Activated naive CD4-positive, alpha-beta T cell treated with anti-CD3 and anti-CD28 coated beads, Interleukin-2, amount 50 U/mL, for 72 hours (primary cell): ENCODE results near the gene JAKMIP2. TPM values are rescaled to one million over a fixed set of nuclear protein-coding genes. Genes with fewer than 3 reads are reported as not detected.
A peak's percentile ranks its signal among the peaks of the same experiment; 100 is the strongest.

Experiments
- ATAC-seq, 2 donors: fragments of 150-1000 bp; cut with Tn5 transposase; 2 replicates each; pipeline ENCODE4 v1.10.0; 2021; ENCODE audit warnings: mild to moderate bottlenecking in 2 of 2, moderate library complexity in 2 of 2
- DNase-seq, 2 donors: peaks; one replicate each; pipeline ENCODE4 v3.0.0; 2021 to 2022; ENCODE audit warnings: low spot score in 2 of 2
- H3K27ac Mint-ChIP-seq, 2 donors: one replicate each; pipeline ENCODE4 v1.8.0; 2022; ENCODE audit warnings: mild to moderate bottlenecking in 2 of 2, mixed read lengths in 2 of 2
- H3K36me3 Mint-ChIP-seq, 2 donors: one replicate each; pipeline ENCODE4 v1.8.0; 2022; ENCODE audit warnings: mixed read lengths in 2 of 2
- H3K9me3 Mint-ChIP-seq, 2 donors: one replicate each; pipeline ENCODE4 v1.8.0; 2022; ENCODE audit warnings: mixed read lengths in 2 of 2
- total RNA-seq, 2 donors: library from RNA; stranded (reverse); gene quantifications; one replicate each; pipeline ENCODE4 v1.2.3, GENCODE V29; 2022

Gene JAKMIP2
- total RNA-seq, 2 donors from 2014 or later = 0.30 to 0.60 TPM

DNA sequence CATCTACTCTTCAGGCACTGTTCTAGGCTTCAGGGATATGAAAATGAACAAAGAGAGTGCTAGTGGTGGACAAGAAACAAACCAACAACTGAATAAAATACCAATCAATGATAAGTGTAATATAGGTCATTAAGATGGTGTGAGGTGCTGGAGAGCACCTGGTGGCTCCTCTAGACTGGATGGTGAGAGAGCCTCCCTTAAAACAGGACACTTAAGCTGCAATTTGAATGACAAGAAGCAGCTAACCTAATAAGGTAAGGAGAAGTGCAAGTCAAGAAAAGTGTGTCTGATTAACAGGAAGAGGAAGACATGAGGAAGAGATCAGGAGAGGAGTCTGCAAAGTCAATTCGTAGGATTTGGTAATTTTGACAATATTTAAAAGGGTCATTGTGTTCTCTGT is 23.1 kb downstream of the JAKMIP2 start:
- DNase-seq (no peak), ATAC-seq (no peak)
- peaks cover 0 to 4% of the 10 kb centered on the region in 2 donors for H3K9me3 Mint-ChIP-seq
- no peaks in the 10 kb centered on the region for H3K36me3 Mint-ChIP-seq
- no peak overlapping the region for H3K27ac Mint-ChIP-seq

DNA sequence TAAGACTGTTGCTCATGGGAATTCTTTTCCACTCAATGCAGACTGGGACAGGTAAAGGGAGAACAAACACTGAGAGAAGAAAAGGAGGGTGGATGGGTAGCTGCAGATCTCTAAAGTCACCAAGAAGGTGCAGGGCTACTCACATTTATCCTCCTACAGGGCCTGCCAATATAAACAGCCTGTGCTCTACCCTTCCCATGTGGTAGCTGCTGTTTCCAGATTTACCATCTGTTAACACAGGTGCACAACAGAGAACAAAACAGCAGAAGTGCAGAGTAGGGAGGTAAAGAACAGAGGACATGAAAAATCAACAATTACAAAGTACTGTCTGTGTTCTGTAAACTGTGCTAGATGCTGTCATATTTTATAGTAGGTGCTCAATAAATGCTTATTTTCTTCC is 26.0 kb downstream of the JAKMIP2 start:
- ATAC-seq = no peak
- no peak for DNase-seq
- Mint-ChIP-seq H3K27ac (no peak overlapping the region), H3K36me3 (no peaks in the 10 kb centered on the region), H3K9me3 (no peaks in the 10 kb centered on the region)

DNA sequence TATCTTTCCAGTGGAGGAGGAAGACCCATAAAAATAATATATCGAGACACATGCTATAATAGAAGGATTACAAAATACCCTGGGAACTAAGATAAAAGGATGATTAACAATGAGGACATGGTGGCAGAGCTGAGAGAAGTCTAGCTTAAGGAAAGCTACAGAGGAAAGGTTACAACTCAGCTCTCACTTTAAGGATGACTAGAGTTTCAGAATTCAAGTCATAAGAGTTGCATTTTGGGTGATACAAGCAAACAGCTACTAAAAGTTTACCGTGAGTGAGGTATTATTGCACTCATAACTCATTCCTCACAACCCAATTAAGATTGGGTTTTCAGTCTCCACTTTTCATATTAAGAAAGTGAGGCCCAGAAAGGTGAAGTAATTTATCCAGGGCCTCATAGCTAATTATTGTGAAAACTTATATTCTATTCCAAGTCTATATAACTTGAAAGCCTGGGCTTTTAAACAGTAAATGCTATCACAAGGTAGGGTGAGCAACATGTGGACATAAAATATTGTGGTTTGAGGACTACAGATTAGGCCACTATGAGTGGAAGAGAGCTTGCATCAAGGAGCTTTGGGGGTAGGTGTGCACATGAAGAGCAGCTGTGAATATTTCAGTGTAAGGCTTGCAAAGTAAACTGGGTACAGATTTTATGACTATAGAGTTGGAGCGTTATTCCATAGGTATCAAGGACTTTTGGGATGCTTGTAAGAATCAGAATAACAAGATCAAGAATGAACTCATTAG is 28.0 kb downstream of the JAKMIP2 start:
- no peaks in the 10 kb centered on the region for H3K36me3 Mint-ChIP-seq
- peaks cover 0 to 7% of the 10 kb centered on the region in 2 donors for H3K9me3 Mint-ChIP-seq
- no peak overlapping the region for H3K27ac Mint-ChIP-seq
- ATAC-seq = peak in 1 of 2 donors; percentile 68
- no peak for DNase-seq

DNA sequence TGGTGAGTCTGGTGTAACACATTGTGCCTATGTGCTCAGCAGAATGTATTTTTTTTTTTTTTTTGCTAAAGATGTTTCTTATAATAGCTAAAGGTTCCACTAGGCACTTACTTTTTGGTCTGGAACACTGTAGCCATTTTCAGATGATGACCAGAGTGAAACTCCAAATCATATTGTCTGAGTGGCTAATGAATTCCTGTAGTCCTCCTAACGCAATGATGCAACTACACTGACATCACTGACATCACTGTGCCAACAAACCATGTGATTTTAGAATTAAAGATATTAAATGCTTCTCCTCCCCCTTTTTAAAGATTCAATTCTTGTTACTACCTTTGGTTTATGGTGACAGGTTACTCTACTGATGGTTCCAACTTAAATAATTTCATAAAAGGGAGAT is 28.8 kb downstream of the JAKMIP2 start:
- Mint-ChIP-seq H3K9me3 (peaks cover 0 to 7% of the 10 kb centered on the region in 2 donors), H3K36me3 (no peaks in the 10 kb centered on the region), H3K27ac (no peak overlapping the region)
- ATAC-seq = no peak
- DNase-seq = no peak

- DNase-seq = no peak
- ATAC-seq = no peak
- Mint-ChIP-seq H3K36me3 (no peaks in the 10 kb centered on the region), H3K9me3 (peaks cover 0 to 8% of the 10 kb centered on the region in 2 donors), H3K27ac (no peak overlapping the region)
Measured at GRCh38 chr5:147752666-147753290, 29.8 kb downstream of the JAKMIP2 start.

- Mint-ChIP-seq H3K27ac (no peak overlapping the region), H3K36me3 (no peaks in the 10 kb centered on the region), H3K9me3 (peaks cover 0 to 12% of the 10 kb centered on the region in 2 donors)
- DNase-seq = no peak
- no peak for ATAC-seq
Measured at GRCh38 chr5:147752033-147752432, 30.5 kb downstream of the JAKMIP2 start.

- Mint-ChIP-seq H3K36me3 (no peaks in the 10 kb centered on the region), H3K27ac (no peak overlapping the region), H3K9me3 (peaks cover 0 to 12% of the 10 kb centered on the region in 2 donors)
- DNase-seq = no peak
- ATAC-seq = no peak
Measured at GRCh38 chr5:147751156-147751830, 31.2 kb downstream of the JAKMIP2 start.

- no peak for ATAC-seq
Measured at GRCh38 chr5:147750065-147750464, 32.5 kb downstream of the JAKMIP2 start.

DNA sequence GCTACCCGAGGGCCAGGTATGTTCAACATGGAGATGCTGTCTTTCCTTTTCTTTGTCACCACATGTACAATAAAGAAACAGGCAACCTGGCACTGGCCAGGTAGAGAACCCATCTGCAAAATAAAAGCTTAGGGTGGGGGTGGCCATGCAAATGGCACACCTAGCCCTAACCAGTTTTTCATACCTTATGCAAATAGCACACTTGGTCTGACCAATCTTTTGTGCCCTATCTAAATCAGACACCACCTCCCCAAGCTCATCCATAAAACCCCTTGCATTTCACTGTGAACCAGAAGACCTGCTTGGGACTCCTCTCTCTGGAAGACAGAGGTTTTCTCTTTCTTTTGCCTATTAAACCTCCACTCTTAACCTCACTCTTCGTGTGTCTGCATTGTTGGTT is 33.9 kb downstream of the JAKMIP2 start:
- ATAC-seq = no peak
- H3K36me3 Mint-ChIP-seq = no peaks in the 10 kb centered on the region
- H3K9me3 Mint-ChIP-seq = peaks cover 0 to 15% of the 10 kb centered on the region in 2 donors
- H3K27ac Mint-ChIP-seq = no peak overlapping the region
- DNase-seq = no peak

More at GRCh38 chr5:147750065-147750464, 32.5 kb downstream of the JAKMIP2 start:
- no peaks in the 10 kb centered on the region for H3K36me3 Mint-ChIP-seq
- H3K27ac Mint-ChIP-seq = no peak overlapping the region
- H3K9me3 Mint-ChIP-seq = peaks cover 0 to 15% of the 10 kb centered on the region in 2 donors
- DNase-seq = no peak

- Mint-ChIP-seq H3K36me3 (no peaks in the 10 kb centered on the region), H3K9me3 (peaks cover 0 to 15% of the 10 kb centered on the region in 2 donors), H3K27ac (no peak overlapping the region)
- ATAC-seq = no peak
- DNase-seq = no peak
Measured at GRCh38 chr5:147746986-147747385, 35.5 kb downstream of the JAKMIP2 start.

DNA sequence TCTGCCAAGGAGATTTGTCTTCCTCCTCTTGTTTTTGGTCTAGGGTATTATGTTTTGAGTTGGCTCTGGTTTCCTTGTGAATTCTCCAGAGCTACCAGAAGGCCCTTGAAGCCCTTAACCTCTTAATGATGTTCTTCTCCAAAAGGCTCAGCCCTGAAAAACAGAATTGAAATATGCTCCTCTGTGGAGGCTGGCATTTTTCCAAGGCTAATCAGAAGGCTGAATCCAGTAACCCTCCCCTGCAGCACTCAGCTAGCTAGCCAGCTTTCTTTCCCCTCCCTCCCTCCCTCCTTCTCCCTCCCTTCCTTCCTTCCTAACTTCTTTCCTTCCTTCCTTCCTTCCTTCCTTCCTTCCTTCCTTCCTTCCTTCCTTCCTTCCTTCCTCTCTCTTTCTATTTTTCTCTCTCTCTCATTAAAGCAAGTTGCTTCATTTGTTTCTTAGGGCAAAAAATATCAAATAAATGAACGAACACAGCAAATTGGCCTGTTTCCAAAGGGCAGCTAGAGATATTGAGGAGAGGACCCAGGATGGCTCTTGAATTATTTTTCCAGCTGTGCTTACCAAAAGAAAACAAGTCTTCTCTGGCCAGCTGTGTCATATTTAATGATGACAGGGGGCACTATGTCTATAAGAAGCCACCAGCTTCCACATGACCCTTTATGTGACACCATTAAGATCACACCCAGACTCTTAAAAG is 38.7 kb downstream of the JAKMIP2 start:
- ATAC-seq (no peak), DNase-seq (no peak)
- Mint-ChIP-seq H3K9me3 (peaks cover 0 to 7% of the 10 kb centered on the region in 2 donors), H3K27ac (no peak overlapping the region), H3K36me3 (no peaks in the 10 kb centered on the region)

DNA sequence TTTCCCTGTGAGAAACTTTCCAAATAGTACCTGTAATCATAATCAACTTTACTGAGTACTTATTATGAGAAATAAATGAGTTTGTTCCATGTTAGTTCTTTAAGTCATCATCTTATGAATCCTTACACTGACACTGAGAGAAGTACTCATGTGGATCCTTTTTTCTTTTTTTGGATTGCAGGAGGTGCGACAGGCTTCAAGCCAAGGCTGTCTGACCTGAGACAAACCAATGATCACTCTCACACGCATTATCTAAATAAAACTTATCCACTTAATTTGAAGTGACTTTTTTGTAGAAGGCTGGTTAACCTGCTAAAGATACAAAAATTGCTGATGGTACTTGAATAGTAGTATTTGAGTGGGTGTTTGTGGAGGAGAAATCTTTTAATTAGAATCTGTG is 39.5 kb downstream of the JAKMIP2 start:
- no peak for DNase-seq
- H3K36me3 Mint-ChIP-seq = no peaks in the 10 kb centered on the region
- ATAC-seq = no peak
- H3K9me3 Mint-ChIP-seq = peaks cover 0 to 7% of the 10 kb centered on the region in 2 donors
- H3K27ac Mint-ChIP-seq = no peak overlapping the region

GRCh38 chr5:147742151-147742550 is 40.4 kb downstream of the JAKMIP2 start:
- no peak for DNase-seq
- no peak overlapping the region for H3K27ac Mint-ChIP-seq
- peaks cover 0 to 3% of the 10 kb centered on the region in 2 donors for H3K9me3 Mint-ChIP-seq
- ATAC-seq = no peak
- H3K36me3 Mint-ChIP-seq = no peaks in the 10 kb centered on the region

DNA sequence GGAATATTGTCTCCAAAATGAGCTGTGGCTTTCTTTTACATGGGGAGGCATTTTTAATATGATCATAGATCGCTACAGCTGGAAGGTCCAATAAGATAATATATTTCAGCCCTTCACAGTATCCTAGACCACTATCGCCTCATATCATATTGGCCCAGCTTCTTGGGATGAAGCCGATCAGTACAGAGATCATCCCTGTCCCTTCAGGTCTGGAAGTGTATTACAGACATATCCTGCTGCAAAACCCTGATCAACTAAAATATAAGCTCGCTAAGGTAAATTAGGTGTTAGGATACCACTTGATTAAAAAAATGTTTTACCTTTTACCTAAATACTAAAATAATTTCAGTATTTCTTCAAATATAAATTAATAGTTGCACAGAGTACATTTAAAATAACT is 41.7 kb downstream of the JAKMIP2 start:
- peaks cover 0 to 3% of the 10 kb centered on the region in 2 donors for H3K9me3 Mint-ChIP-seq
- H3K27ac Mint-ChIP-seq = no peak overlapping the region
- DNase-seq = no peak
- no peak for ATAC-seq
- no peaks in the 10 kb centered on the region for H3K36me3 Mint-ChIP-seq

GRCh38 chr5:147737921-147738320 is 44.6 kb downstream of the JAKMIP2 start:
- DNase-seq = no peak
- Mint-ChIP-seq H3K36me3 (peaks cover 0 to 6% of the 10 kb centered on the region in 2 donors), H3K9me3 (peaks cover 0 to 5% of the 10 kb centered on the region in 2 donors), H3K27ac (no peak overlapping the region)
- no peak for ATAC-seq

- ATAC-seq = no peak
- Mint-ChIP-seq H3K9me3 (peaks cover 0 to 5% of the 10 kb centered on the region in 2 donors), H3K36me3 (peaks cover 0 to 6% of the 10 kb centered on the region in 2 donors), H3K27ac (no peak overlapping the region)
- no peak for DNase-seq
Measured at GRCh38 chr5:147735621-147736125, 46.9 kb downstream of the JAKMIP2 start.

GRCh38 chr5:147734894-147735293 is 47.6 kb downstream of the JAKMIP2 start:
- Mint-ChIP-seq H3K27ac (no peak overlapping the region), H3K9me3 (peaks cover 0 to 5% of the 10 kb centered on the region in 2 donors), H3K36me3 (peaks cover 0 to 6% of the 10 kb centered on the region in 2 donors)
- DNase-seq (no peak), ATAC-seq (no peak)
